Suprapubic skin (tissue), 3 donors: ENCODE results near the gene DGLUCY.

ENCODE experiments used
- EP300 ChIP-seq: sonication (generic); formaldehyde crosslinking; IDR thresholded peaks from one replicate; pipeline ENCODE4 v1.6.1; 2017; ENCODE audit warnings: antibody characterized with exemption
- POLR2A ChIP-seq, 2 donors: fragments of 450-650 bp; IDR thresholded peaks; one replicate each; pipeline ENCODE4 v1.6.1; 2017; ENCODE audit warnings: antibody characterized with exemption in 2 of 2, mild to moderate bottlenecking in 2 of 2, moderate library complexity in 2 of 2
- TF ChIP-seq, protein P1 (sequence below), 2 donors: fragments of 200-600 bp in 1 of 2; fragments of 450-650 bp in 1 of 2; sonication (generic) in 1 of 2; IDR thresholded peaks; one replicate each; pipeline ENCODE4 v1.5.1; 2016 to 2019; ENCODE audit warnings: antibody characterized with exemption in 2 of 2, mild to moderate bottlenecking in 1 of 2, moderate library complexity in 1 of 2

DNA sequence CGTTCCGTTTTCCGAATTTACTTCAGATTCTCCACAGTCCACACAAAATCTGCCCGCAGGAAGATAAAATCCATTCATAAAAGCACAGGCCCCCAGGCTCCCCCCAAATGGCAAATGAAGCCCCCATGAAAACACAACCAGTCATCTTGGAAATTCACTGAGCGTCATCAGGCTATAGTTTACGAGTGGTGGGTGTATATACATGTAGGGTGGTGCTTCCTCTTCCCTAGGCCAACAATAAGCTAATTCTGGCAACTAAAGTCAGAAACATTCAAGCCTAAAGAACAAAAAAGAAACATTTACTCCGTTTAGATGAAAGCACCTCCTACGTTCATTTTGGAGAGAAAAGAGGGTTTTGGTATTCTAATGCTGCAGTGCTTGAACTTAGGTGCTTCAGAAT lies 124.8 kb downstream of the DGLUCY start:
- TF ChIP-seq EP300 (no peak), POLR2A (IDR thresholded peaks at IDR 0.05) (no peak)
- TF ChIP-seq, protein P1, sequence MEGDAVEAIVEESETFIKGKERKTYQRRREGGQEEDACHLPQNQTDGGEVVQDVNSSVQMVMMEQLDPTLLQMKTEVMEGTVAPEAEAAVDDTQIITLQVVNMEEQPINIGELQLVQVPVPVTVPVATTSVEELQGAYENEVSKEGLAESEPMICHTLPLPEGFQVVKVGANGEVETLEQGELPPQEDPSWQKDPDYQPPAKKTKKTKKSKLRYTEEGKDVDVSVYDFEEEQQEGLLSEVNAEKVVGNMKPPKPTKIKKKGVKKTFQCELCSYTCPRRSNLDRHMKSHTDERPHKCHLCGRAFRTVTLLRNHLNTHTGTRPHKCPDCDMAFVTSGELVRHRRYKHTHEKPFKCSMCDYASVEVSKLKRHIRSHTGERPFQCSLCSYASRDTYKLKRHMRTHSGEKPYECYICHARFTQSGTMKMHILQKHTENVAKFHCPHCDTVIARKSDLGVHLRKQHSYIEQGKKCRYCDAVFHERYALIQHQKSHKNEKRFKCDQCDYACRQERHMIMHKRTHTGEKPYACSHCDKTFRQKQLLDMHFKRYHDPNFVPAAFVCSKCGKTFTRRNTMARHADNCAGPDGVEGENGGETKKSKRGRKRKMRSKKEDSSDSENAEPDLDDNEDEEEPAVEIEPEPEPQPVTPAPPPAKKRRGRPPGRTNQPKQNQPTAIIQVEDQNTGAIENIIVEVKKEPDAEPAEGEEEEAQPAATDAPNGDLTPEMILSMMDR (IDR thresholded peaks at IDR 0.05): no peak
